GM12878 (cell line): ENCODE results near the gene DPYSL4. TPM values are rescaled to one million over a fixed set of nuclear protein-coding genes. Genes with fewer than 3 reads are reported as not detected.
"Not testable (repeated sequence)": the region's sequence is repeated elsewhere in the genome, so short reads cannot be mapped to it uniquely, and the experiment has no call there.

Source experiments
- ATAC-seq: fragments of 200-7000 bp; cut with Tn5 transposase; 3 replicates; pipeline ENCODE4 v1.9.1; 2020; ENCODE audit warnings: mild to moderate bottlenecking, moderate library complexity
- BruUV-seq: library from RNA; stranded (reverse); fragments of 400-500 nt; replicated peaks from 2 replicates; lab custom pipeline; 2021; lab: Mats Ljungman, UMichigan
- CTCF ChIA-PET: fragments of 300-600 bp; sonication (Branson Sonifier 250); formaldehyde crosslinking; extraction: SDS; loops from one replicate; lab custom pipeline; 2021; ENCODE audit warnings: inconsistent platforms; lab: Yijun Ruan, JAX
- POLR2A ChIA-PET: fragments of 350-600 bp; formaldehyde crosslinking; extraction: SDS; loops from one replicate; lab custom pipeline; 2021; ENCODE audit warnings: inconsistent platforms; lab: Charles Lee
- RAD21 ChIA-PET: fragments of 300-600 bp; sonication (Branson Sonifier 250); formaldehyde crosslinking; loops from one replicate; lab custom pipeline; 2023; ENCODE audit warnings: antibody characterized with exemption; ENCODE audit not compliant: unreplicated experiment; lab: Charles Lee
- SMC1A ChIA-PET: fragments of 300-600 bp; sonication (Branson Sonifier 250); formaldehyde crosslinking; loops from one replicate; lab custom pipeline; 2023; ENCODE audit not compliant: unreplicated experiment, uncharacterized antibody; lab: Charles Lee
- DNase-seq: peaks from one replicate; pipeline ENCODE4 v3.0.0-alpha.2; 2011; ENCODE audit warnings: low read depth, low spot score
- FAIRE-seq: peaks from 3 replicates; lab custom pipeline; 2011; peaks lifted over from hg19 to GRCh38; lab: Jason Lieb, UNC
- H2AFZ ChIP-seq: 2 replicates; pipeline ENCODE4 v1.6.0; 2011; ENCODE audit warnings: low read depth, low read length, control low read depth; ENCODE audit not compliant: control insufficient read depth
- H3K27ac ChIP-seq: 2 replicates; pipeline ENCODE4 v1.5.1; 2011; ENCODE audit warnings: control low read depth; ENCODE audit not compliant: control insufficient read depth, insufficient read depth
- H3K27me3 ChIP-seq, 2 experiments: replicated peaks in 1 of 2; 2 replicates each; pipeline versions ENCODE4 v1.6.0 to v1.6.1; 2011; ENCODE audit warnings: low read length in 1 of 2; ENCODE audit not compliant: control insufficient read depth in 2 of 2, insufficient read depth in 2 of 2
- H3K36me3 ChIP-seq, 2 experiments: 2 replicates each; pipeline ENCODE4 v1.5.1; 2011; ENCODE audit warnings: low read length in 1 of 2; ENCODE audit not compliant: control insufficient read depth in 2 of 2, insufficient read depth in 2 of 2
- H3K4me1 ChIP-seq: 2 replicates; pipeline ENCODE4 v1.6.1; 2011; ENCODE audit warnings: mild to moderate bottlenecking, low read length, moderate library complexity, mixed read lengths; ENCODE audit not compliant: control insufficient read depth, insufficient read depth
- H3K4me2 ChIP-seq: 2 replicates; pipeline ENCODE4 v1.6.0; 2011; ENCODE audit warnings: control low read depth; ENCODE audit not compliant: control insufficient read depth, insufficient read depth
- H3K4me3 ChIP-seq: fragments of 200-600 bp; sonication (generic); 2 replicates; pipeline ENCODE4 v1.5.1; 2016
- H3K79me2 ChIP-seq: 2 replicates; pipeline ENCODE4 v1.6.0; 2011; ENCODE audit warnings: low read length; ENCODE audit not compliant: control insufficient read depth, insufficient read depth
- H3K9ac ChIP-seq: 2 replicates; pipeline ENCODE4 v1.8.0; 2011; ENCODE audit warnings: low read length, control low read depth, mixed read lengths; ENCODE audit not compliant: control insufficient read depth, insufficient read depth
- H3K9me3 ChIP-seq: replicated peaks from 3 replicates; pipeline ENCODE4 v1.5.1; 2011; ENCODE audit warnings: mild to moderate bottlenecking, low read length; ENCODE audit not compliant: control insufficient read depth, insufficient read depth
- H4K20me1 ChIP-seq: 2 replicates; pipeline ENCODE4 v1.6.0; 2011; ENCODE audit not compliant: control insufficient read depth, insufficient read depth
- CBX3 ChIP-seq: fragments of 200-600 bp; sonication (generic); IDR thresholded peaks from 2 replicates; pipeline ENCODE4 v1.6.1; 2016; ENCODE audit warnings: low read depth, borderline replicate concordance
- CHD1 ChIP-seq: IDR thresholded peaks from 2 replicates; pipeline ENCODE4 v1.6.1; 2012; ENCODE audit warnings: low read depth, low read length, improper control_type of control experiment
- CREM ChIP-seq: IDR thresholded peaks from 2 replicates; pipeline ENCODE4 v1.6.1; 2014; ENCODE audit warnings: antibody characterized with exemption, low read depth
- EP300 ChIP-seq, 2 experiments: fragments of 150-350 bp in 1 of 2; IDR thresholded peaks; 2 replicates each; pipeline ENCODE4 v1.6.1; 2011 to 2012; ENCODE audit warnings: low read depth in 2 of 2, low read length in 2 of 2, borderline replicate concordance in 1 of 2, improper control_type of control experiment in 1 of 2, inconsistent platforms in 1 of 2; ENCODE audit not compliant: control insufficient read depth in 1 of 2
- ETV6 ChIP-seq, 2 experiments: fragments of 450-650 bp in 1 of 2; IDR thresholded peaks in 1 of 2; conservative IDR thresholded peaks in 1 of 2; 2 replicates each; pipeline ENCODE4 v1.6.1; 2014; ENCODE audit warnings: antibody characterized with exemption in 1 of 2, borderline replicate concordance in 1 of 2, low read depth in 1 of 2, mild to moderate bottlenecking in 1 of 2, moderate library complexity in 1 of 2
- MYB ChIP-seq: fragments of 150-350 bp; IDR thresholded peaks from 2 replicates; pipeline ENCODE4 v1.6.1; 2014; ENCODE audit warnings: mild to moderate bottlenecking, low read depth, low read length, borderline replicate concordance
- RAD21 ChIP-seq: IDR thresholded peaks from 2 replicates; pipeline ENCODE4 v1.6.1; 2011; ENCODE audit warnings: mild to moderate bottlenecking, low read depth, low read length, moderate library complexity; ENCODE audit not compliant: insufficient read depth
- RELA ChIP-seq: fragments of 450-650 bp; IDR thresholded peaks from 2 replicates; pipeline ENCODE4 v1.8.0; 2014; ENCODE audit warnings: borderline replicate concordance; ENCODE audit not compliant: partially characterized antibody
- SP1 ChIP-seq: IDR thresholded peaks from one replicate; pipeline ENCODE4 v1.6.1; 2011; ENCODE audit warnings: low read depth, low read length
- STAT1 ChIP-seq: fragments of 450-650 bp; conservative IDR thresholded peaks from 2 replicates; pipeline ENCODE4 v1.6.1; 2014; ENCODE audit warnings: antibody characterized with exemption, mild to moderate bottlenecking
- TAF1 ChIP-seq: IDR thresholded peaks from 2 replicates; pipeline ENCODE4 v1.6.1; 2011; ENCODE audit warnings: mild to moderate bottlenecking, low read depth, low read length, borderline replicate concordance
- TCF3 ChIP-seq: IDR thresholded peaks from 2 replicates; pipeline ENCODE4 v1.6.1; 2012; ENCODE audit warnings: low read depth, mild to moderate bottlenecking, low read length, borderline replicate concordance; ENCODE audit not compliant: insufficient read depth
- ZNF274 ChIP-seq: IDR thresholded peaks from one replicate; pipeline ENCODE4 v1.8.0; 2011; ENCODE audit not compliant: insufficient read length, insufficient read depth
- ZSCAN29 ChIP-seq: fragments of 450-650 bp; IDR thresholded peaks from 2 replicates; pipeline ENCODE4 v1.6.1; 2017; ENCODE audit warnings: mild to moderate bottlenecking, moderate library complexity
- WGBS: methylation state at CpG from one replicate; pipeline ENCODE4 v1.1.6; 2016; ENCODE audit warnings: low lambda C conversion rate; ENCODE audit not compliant: insufficient replicate concordance, insufficient coverage; ENCODE audit errors: missing lambda C conversion rate; 5-methylcytosine and 5-hydroxymethylcytosine counted together
- in situ Hi-C: fragments of 300-500 bp; cut with MboI; formaldehyde crosslinking; loops from 9 replicates; pipeline ENCODE4 v1.14.3; 2018; ENCODE audit warnings: mixed read lengths
- intact Hi-C: fragments of 100-400 bp; cut with micrococcal nuclease; formaldehyde crosslinking; loops from one replicate; pipeline ENCODE4 v1.14.2; 2022; ENCODE audit not compliant: unreplicated experiment
- polyA plus RNA-seq, 11 experiments: library from polyadenylated mRNA; depleted of rRNA in 4 of 11; unstranded in 6 of 11; stranded (reverse) in 5 of 11; fragments of >200 nt; fragmentation: Nextera tagmentation in 4 of 11; fragmentation: Illumina TruSeq in 1 of 11; extraction: Ambion mirVana in 4 of 11; extraction: Trizol in 1 of 11; gene quantifications; 1 replicate in 1 of 11; 2 replicates in 10 of 11; pipeline versions ENCODE4 v1.2.1 to v1.2.3, GENCODE V29; 2011 to 2016; ENCODE audit warnings: inconsistent platforms in 2 of 11, missing spikeins in 2 of 11, low read depth in 1 of 11
- total RNA-seq, 4 experiments: library from RNA; depleted of rRNA in 3 of 4; stranded (reverse); fragments of >200 nt in 3 of 4; fragmentation: Illumina TruSeq in 1 of 4; extraction: Trizol in 1 of 4; gene quantifications; 2 replicates each; pipeline versions ENCODE4 v1.2.1 to v1.2.3, GENCODE V29; 2013 to 2021
- TF ChIP-seq, protein P1 (sequence below): fragments of 450-650 bp; formaldehyde crosslinking; IDR thresholded peaks from 2 replicates; pipeline ENCODE4 v1.5.0; 2022; ENCODE audit warnings: mild to moderate bottlenecking, missing genetic modification characterization

DPYSL4 gene
- total and polyA plus RNA-seq, 10 of the 15 experiments (the other 5 are each of a cell fraction or from before 2014, with no cell fraction given), result 0.10 to 0.21 TPM; not detected in 8

DNA sequence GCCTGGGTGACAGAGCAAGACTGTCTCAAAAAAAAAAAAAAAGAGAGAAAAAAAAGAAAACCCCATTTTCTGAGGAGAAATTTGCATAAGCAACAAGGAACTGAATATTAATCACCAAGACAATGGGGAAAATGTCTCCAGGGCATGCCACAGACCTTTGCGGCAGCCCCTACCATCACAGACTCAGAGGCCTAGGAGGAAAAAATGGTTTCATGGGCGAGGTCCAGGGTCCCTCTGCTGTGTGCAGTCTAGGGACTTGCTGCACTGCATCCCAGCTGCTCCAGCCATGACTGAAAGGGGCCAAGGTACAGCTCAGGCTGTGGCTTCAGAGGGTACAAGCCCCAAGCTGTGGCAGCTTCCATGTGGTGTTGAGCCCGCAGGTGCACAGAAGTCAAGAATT is 29.7 kb downstream of the DPYSL4 start:
- SMC1A ChIA-PET, RAD21 ChIA-PET, H3K4me2 ChIP-seq, H3K4me1 ChIP-seq, FAIRE-seq, H3K27ac ChIP-seq, H3K79me2 ChIP-seq, ATAC-seq, DNase-seq, H4K20me1 ChIP-seq, in situ Hi-C loops, POLR2A ChIA-PET, H3K4me3 ChIP-seq, intact Hi-C loops, H3K9me3 ChIP-seq, BruUV-seq, H2AFZ ChIP-seq, H3K9ac ChIP-seq, H3K27me3 ChIP-seq, H3K36me3 ChIP-seq, CTCF ChIA-PET: not testable (repeated sequence)
- WGBS, result 67% methylated on average over 3 of the region's 3 CpGs

DNA sequence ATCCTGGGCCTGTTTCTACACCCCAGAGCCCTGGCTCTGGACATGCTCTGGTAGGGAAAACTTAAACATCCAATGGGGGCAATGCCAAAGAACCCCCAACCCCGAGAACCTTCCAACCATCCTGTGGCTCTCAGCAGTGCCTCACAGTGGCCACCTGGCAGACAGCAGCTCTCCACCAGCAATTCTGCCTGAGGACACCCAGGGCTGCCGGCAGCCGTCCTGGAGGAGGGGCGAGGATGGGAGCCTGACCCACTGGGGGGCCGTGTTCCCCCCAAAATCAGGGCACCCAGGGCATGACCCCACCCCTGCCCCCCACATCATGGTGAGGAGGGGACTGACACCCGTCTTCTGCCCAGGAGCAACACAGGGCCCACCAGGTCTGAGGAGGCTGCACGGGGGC is 32.7 kb downstream of the DPYSL4 start:
- Histone ChIP-seq H2AFZ (no peak overlapping the region), H3K9ac (no peak overlapping the region), H3K27ac (no peak overlapping the region), H3K79me2 (no peaks in the 10 kb centered on the region), H3K9me3 (no peaks in the 10 kb centered on the region; the same call in 2 of the 3 replicates), H3K4me1 (no peaks in the 10 kb centered on the region), H3K4me2 (no peak overlapping the region), H3K36me3 (no peaks in the 10 kb centered on the region), H4K20me1 (no peaks in the 10 kb centered on the region), H3K4me3 (no peak overlapping the region), H3K27me3 (no peaks in the 10 kb centered on the region)
- ATAC-seq (no peak), DNase-seq (no peak), FAIRE-seq (no peak)
- intact Hi-C loops, result no loop called here
- ChIA-PET SMC1A (no interaction called here), POLR2A (no interaction called here), RAD21 (no interaction called here), CTCF (interaction anchor here (0.6 kb wide), 1 partner anchor 21 kb away, joined by 3 read pairs; no protein-coding TSS in a partner anchor)
- 36% methylated on average over 2 of the region's 7 CpGs for WGBS
- in situ Hi-C loops, result no loop called here
- BruUV-seq, result no TSS peak
- TF ChIP-seq CHD1, result no peak
- TF ChIP-seq ZNF274, result no peak
- no peak for TF ChIP-seq ZSCAN29
- no peak for TF ChIP-seq CBX3
- TF ChIP-seq TCF3, result no peak
- TF ChIP-seq CREM, result no peak
- TF ChIP-seq ETV6 (conservative IDR thresholded peaks at IDR 0.05 in 1 of 2, IDR thresholded peaks at IDR 0.05 in 1 of 2; ENCODE audit: borderline replicate concordance in 1 of 2, low read depth in 1 of 2), result no peak
- TF ChIP-seq MYB, result no peak
- no peak for TF ChIP-seq SP1
- no peak for TF ChIP-seq RELA
- no peak for TF ChIP-seq TAF1
- TF ChIP-seq, protein P1, sequence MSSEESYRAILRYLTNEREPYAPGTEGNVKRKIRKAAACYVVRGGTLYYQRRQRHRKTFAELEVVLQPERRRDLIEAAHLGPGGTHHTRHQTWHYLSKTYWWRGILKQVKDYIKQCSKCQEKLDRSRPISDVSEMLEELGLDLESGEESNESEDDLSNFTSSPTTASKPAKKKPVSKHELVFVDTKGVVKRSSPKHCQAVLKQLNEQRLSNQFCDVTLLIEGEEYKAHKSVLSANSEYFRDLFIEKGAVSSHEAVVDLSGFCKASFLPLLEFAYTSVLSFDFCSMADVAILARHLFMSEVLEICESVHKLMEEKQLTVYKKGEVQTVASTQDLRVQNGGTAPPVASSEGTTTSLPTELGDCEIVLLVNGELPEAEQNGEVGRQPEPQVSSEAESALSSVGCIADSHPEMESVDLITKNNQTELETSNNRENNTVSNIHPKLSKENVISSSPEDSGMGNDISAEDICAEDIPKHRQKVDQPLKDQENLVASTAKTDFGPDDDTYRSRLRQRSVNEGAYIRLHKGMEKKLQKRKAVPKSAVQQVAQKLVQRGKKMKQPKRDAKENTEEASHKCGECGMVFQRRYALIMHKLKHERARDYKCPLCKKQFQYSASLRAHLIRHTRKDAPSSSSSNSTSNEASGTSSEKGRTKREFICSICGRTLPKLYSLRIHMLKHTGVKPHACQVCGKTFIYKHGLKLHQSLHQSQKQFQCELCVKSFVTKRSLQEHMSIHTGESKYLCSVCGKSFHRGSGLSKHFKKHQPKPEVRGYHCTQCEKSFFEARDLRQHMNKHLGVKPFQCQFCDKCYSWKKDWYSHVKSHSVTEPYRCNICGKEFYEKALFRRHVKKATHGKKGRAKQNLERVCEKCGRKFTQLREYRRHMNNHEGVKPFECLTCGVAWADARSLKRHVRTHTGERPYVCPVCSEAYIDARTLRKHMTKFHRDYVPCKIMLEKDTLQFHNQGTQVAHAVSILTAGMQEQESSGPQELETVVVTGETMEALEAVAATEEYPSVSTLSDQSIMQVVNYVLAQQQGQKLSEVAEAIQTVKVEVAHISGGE, result no peak
- no peak for TF ChIP-seq RAD21
- TF ChIP-seq STAT1, result no peak
- no peak for TF ChIP-seq EP300 (IDR thresholded peaks at IDR 0.05; ENCODE audit: borderline replicate concordance in 1 of 2, control insufficient read depth in 1 of 2, low read depth in 2 of 2, low read length in 2 of 2)
